GM18870 (cell line): Measurements from ENCODE around the gene ATP2C2.
"Not testable (repeated sequence)": the region's sequence is repeated elsewhere in the genome, so short reads cannot be mapped to it uniquely, and the experiment has no call there.

Experiments used
- ATAC-seq: cut with Tn5 transposase; IDR thresholded peaks from one replicate; pipeline ENCODE4 v1.9.1; 2021; ENCODE audit warnings: moderate library complexity; ENCODE audit not compliant: unreplicated experiment

ATP2C2 gene

GRCh38 chr16:84339311-84339710 is 29.0 kb upstream of the ATP2C2 start:
- ATAC-seq = no peak

GRCh38 chr16:84339766-84340165 is 28.6 kb upstream of the ATP2C2 start:
- ATAC-seq = no peak

DNA sequence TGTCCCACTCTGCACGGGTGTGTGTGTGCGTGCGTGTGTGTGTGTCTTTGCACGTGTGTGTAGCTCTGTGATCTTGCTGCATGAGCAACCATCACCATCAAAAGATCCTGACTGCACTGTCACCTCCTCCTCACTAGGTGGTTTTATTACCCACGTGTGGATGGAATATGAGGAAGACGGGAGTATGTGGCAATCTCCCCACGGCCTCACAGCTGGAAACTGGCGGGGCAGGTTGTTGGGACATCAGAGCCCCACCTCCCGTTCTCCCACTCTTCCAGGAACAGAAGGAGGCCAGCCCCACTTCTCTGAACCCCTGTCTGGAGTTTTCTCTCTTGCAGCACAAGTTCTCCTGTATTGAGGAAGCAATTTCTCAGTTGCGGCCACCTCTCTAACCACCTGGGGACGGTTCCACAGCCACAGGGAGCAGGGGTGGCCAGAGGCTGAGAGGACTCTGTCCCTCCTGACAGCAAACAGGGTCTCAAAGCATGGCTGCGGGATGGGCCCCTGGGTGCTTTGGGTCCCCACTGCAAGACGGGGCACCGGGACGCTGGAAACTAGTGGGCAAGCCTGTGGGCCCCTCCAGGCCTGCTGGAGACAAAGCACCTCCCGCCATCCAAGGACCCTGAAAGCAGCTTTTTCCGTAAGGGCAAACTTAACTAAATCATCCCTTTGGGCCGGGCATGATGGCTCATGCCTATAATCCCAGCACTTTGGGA is 27.9 kb upstream of the ATP2C2 start:
- no peak for ATAC-seq

DNA sequence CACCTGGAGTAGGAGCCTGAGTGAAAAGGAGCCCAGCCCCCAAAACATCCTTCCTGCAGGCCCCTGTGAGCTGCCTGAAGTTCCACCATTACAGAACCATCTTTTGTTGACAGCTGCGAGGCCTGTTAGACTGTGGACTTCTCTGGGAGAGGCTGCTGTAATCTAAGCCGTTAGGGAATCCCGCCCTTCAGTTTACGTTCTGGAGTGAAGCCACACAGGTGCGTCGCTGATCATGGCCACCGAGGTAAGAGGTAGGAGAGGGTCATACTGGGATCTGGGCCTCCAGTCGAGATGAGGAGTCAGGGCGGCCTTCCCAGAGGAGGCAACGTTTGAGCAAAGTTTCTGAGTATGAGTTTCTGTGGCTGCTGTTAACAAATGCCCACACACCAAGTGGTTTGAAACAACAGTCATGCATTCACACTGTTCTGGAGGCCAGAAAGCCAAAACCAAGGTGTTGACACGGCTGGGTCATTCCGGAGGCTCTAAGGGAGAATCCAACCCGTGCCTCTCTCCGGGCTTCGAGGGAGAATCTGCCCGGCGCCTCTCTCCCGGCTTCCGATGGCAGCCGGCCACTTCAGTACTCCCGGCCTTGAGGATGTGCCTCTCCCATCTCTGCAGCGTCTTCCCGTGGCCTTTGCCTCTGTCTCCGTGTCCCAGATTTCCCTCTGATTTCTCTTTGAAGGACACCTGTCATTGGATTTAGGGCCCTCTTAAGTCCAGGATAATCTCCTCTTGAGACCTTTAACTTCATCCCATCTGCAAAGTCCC is 26.6 kb upstream of the ATP2C2 start:
- ATAC-seq = no peak

DNA sequence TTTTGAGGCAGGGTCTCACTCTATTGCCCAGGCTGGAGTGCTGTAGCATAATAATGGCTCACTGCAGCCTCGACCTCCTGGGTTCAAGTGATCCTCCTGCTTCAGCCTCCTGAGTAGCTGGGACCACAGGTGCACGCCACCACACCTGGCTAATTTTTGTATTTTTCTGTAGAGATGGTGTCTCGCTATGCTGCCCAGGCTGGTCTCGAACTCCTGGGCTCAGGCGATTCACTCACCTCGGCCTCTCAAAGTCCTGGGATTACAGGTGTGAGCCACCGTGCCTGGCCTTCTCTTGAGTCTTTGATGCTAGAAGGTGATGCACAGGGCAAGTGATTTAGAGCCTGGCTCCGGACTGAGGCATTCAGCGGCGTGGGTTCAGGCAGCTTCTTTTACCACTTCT is 24.5 kb upstream of the ATP2C2 start:
- not testable (repeated sequence) for ATAC-seq

GRCh38 chr16:84344781-84345180 is 23.6 kb upstream of the ATP2C2 start:
- ATAC-seq = no peak

DNA sequence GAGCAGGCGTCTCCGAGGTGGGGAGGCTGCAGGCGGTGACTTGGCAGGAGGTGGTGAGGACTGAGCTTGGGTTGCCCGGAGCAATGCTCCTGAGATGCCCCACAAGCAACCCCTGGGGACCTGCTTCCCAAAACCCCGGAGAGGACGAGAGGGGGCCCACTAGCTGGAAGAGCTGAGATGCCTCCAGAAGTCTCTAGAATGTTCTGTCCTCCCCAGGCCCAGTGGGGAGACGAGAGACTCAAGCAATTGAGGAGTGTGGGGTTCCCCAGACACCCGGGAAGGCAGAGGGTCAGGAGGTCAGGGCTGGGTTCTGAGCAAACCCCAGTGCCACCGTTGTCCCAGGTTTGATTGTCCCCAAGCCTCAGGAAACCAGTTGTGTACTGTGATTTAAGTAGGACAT is 21.2 kb upstream of the ATP2C2 start:
- no peak for ATAC-seq

DNA sequence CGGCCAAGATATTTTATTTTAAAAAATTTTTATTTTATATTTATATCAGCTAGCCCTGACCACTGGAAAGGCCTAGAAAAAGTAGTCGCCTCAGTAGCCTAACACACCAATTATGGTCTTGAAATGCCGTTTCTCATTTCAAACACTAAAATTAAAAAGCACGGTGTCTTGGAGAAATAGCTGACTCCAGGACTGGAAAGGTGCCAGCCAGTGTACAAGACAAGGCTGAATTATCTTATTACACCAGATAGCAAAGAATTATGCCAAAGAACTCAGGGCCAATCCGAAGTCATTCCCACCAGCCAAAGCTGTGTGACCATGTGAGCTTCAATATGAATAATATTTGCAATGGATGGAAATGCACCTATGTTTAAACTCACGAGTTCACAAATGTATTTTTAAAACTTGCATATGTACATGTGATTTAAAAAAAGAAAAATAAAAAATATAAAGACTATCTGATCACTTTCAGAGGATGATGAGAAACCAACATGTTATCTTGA is 19.9 kb upstream of the ATP2C2 start:
- ATAC-seq = no peak

- no peak for ATAC-seq
Observed at GRCh38 chr16:84349862-84350684, 18.3 kb upstream of the ATP2C2 start.

GRCh38 chr16:84350685-84351400 is 17.5 kb upstream of the ATP2C2 start:
- ATAC-seq = no peak

DNA sequence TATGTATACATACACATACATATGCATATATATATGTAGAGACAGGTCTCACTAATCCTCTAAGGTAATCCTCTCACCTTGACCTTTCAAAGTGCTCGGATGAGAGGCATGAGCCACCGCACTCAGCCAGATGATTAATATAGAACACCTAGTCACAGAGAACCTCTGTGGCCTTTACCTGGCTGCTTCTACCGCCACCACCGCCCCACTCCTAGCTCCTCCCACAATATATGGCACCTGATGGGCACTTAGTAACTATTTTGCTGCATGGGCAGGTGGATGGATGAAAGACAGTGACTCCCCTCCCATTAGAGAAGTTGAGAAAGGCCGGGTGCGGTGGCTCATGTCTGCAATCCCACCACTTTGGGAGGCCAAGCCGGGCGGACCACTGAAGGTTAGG is 16.7 kb upstream of the ATP2C2 start:
- ATAC-seq = no peak

DNA sequence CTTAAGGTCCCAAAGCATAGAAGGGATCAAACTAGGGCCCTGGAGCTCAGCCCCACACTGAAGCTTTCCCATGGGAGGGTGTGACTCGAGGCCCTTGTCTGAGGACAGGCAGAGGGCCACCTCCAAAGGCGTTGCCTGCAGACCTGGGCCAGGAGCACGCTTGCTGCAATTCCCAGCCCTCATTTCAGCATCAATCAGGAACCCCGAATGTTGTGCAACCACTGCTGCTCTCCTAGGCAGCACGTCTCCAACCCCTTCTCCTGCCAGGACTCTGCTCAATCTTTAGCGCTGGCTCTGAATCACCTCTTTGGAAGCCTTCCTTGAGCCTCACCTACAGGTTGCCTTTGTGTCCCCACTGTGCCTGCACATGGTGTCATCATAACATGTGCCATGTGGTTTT is 14.0 kb upstream of the ATP2C2 start:
- ATAC-seq = no peak

- ATAC-seq = no peak
Observed at GRCh38 chr16:84355149-84355548, 13.2 kb upstream of the ATP2C2 start.

GRCh38 chr16:84356176-84356575 is 12.2 kb upstream of the ATP2C2 start:
- ATAC-seq = no peak

- ATAC-seq = no peak
Observed at GRCh38 chr16:84356591-84357116, 11.7 kb upstream of the ATP2C2 start.

DNA sequence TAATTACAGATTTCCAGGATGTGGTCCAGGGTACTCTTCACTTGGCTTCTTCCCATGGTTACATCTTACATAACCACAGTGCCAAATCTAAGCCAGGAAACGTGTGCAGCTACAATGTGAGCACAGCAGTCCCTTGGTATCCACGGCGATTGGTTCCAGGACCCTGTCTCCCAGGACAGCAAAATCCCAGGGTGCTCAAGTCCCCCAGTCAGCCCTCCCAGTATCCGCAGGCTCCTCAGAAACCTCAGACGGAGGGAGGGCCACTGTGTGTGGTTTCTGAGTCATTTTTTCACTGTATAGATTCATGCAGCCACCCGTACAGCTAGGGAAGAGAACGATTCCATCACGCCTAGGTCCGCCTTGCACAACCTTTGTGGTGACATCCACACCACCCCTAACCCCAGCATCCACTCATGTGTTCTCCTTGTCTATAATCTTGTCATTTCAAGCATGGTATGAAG is 11.1 kb upstream of the ATP2C2 start:
- no peak for ATAC-seq

DNA sequence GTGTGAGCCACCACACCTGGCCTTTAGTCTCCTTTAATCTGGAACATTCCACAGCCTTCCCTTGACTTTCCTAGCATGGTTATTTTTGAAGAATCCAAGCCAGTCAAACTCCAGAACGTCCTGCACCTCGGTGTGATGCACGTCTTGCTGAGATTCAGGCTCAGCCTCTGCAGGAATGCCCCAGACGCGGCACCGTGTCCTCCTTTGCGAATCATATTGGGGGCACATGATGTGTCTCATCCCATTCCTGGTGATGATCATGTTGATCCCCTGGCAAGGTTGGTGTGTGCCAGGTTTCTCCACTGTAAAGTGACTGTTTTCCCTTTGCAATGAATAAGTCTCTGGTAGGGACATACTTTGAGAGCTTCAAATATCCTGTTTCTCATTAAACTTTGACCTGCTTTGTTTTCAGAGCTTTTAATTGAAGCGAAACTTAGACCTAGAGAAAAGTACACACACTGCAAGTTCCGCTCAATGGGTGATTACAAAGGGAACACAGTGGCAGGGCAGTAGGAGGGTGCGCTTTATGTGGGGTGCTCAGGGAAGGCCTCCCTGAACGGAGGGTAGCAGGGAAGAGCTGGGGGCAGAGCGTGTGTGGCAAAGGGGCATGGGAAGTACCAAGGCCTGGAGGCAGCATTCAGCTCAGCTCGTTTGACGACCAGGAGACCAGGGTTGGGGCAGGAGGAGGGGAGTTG is 9.6 kb upstream of the ATP2C2 start:
- ATAC-seq = no peak

DNA sequence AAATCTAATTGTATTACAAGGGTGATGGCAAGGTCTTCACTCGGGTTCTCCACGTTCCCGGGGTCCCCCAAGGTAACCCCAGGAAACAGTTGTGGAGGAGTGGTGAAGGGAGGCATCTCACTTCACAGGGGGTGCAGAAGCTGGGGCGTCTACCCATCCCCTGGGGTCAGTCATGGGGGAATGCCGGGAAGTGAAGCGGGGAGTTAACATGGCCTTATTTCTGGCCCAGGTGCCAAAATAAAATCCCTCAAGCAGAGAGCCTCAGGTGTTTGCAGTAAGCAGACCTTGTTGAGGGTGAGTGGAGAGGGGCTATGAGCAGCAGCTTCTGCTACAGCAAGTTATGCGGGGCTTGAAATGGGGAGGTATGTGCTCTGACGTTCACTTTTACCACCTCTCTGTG is 9.0 kb upstream of the ATP2C2 start:
- ATAC-seq = no peak

DNA sequence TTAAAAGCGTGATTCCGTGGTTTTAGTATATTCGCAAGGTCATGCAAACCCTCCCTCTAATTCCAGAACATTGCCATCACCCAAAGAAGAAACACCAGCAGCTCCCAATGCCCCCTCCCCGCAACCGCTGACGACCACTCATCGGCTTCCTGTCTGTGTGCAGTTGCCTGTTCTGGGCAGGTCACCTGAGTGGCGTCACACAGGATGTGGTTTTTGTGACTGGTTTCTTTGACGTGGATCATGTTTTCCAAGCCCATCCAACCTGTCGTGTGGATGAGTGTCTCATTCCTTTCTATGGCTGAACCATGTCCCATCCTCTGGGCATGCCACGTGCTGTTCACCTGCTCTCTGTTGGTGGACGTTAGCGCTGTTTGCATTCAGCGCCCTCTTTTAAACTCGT is 8.2 kb upstream of the ATP2C2 start:
- ATAC-seq = no peak

GRCh38 chr16:84360748-84361147 is 7.6 kb upstream of the ATP2C2 start:
- no peak for ATAC-seq
